SK-N-MC (cell line): ENCODE measurements around the gene HOXA6.

ENCODE experiments used
- EZH2 ChIP-seq: fragments of 200-600 bp; sonication (generic); IDR thresholded peaks from one replicate; pipeline ENCODE4 v1.6.1; 2017; ENCODE audit warnings: antibody characterized with exemption
- POLR2AphosphoS5 ChIP-seq: IDR thresholded peaks from 2 replicates; pipeline ENCODE4 v1.6.1; 2012; ENCODE audit warnings: mild to moderate bottlenecking, low read depth, low read length, borderline replicate concordance

GRCh38 chr7:27174874-27175625 lies 27.5 kb upstream of the HOXA6 start:
- no peak for TF ChIP-seq POLR2AphosphoS5
- TF ChIP-seq EZH2: no peak
